Measurements from ENCODE around the gene LAPTM5. TPM values are rescaled to one million over a fixed set of nuclear protein-coding genes. Genes with fewer than 3 reads are reported as not detected.

The LAPTM5 gene
- total and polyA plus RNA-seq, 10 of the 15 experiments (the other 5 are each of a cell fraction or from before 2014, with no cell fraction given), result 24.1 to 1,034 (median 687) TPM

DNA sequence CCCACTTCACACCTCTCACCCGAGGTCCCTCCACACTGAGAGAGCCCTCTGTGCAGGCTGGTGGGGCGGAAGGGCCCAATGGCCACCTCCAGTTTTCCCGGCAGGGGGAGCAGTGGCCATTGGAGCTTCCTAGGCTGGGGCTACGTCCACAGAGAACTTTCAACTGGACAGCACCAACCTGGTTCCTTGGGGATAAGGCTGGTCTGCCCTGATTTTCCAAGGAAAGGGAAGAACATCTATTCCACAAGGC is 20.3 kb upstream of the LAPTM5 start:
- no peak overlapping the region for H2AFZ ChIP-seq (ENCODE audit: control insufficient read depth, low read depth, low read length)
- no peak overlapping the region for H3K4me3 ChIP-seq
- in situ Hi-C loops (cut with MboI) (loop anchor here (10.0 kb wide), 1 partner anchor 53 kb away; the partner anchor contains the start of gene MATN1), intact Hi-C loops (cut with micrococcal nuclease; ENCODE audit: unreplicated experiment) (loop anchor here (5.0 kb wide), 1 partner anchor 36 kb away; no protein-coding TSS in a partner anchor)
- no TSS peak for BruUV-seq (replicated peaks)
- SMC1A ChIA-PET (ENCODE audit: uncharacterized antibody, unreplicated experiment), result interaction anchor here (2.1 to 8.6 kb wide), 4 partner anchors 9 to 77 kb away, joined by 8 to 427 read pairs (median 128); partner anchors contain the start of genes LAPTM5 and MATN1
- no peak for DNase-seq (ENCODE audit: low read depth, low spot score)
- FAIRE-seq, result no peak
- no peaks in the 10 kb centered on the region for H3K27me3 ChIP-seq (replicated peaks in 1 of 2; ENCODE audit: control insufficient read depth in 2 of 2, insufficient read depth in 2 of 2, low read length in 1 of 2)
- RAD21 ChIA-PET (ENCODE audit: unreplicated experiment), result interaction anchor here (1.9 to 9.5 kb wide), 4 partner anchors 19 to 136 kb away, joined by 4 to 538 read pairs (median 134); partner anchors contain the start of genes LAPTM5 and MATN1
- no peak overlapping the region for H3K27ac ChIP-seq (ENCODE audit: control insufficient read depth, insufficient read depth)
- no peaks in the 10 kb centered on the region; the same call in none of the 2 replicates for H3K79me2 ChIP-seq (ENCODE audit: control insufficient read depth, insufficient read depth, low read length)
- POLR2A ChIA-PET, result interaction anchor here (0.9 to 4.6 kb wide), 6 partner anchors 8 to 58 kb away, joined by 3 to 79 read pairs (median 6); partner anchors contain the start of gene LAPTM5
- no peaks in the 10 kb centered on the region for H4K20me1 ChIP-seq (ENCODE audit: control insufficient read depth, insufficient read depth)
- H3K36me3 ChIP-seq (ENCODE audit: control insufficient read depth in 2 of 2, insufficient read depth in 2 of 2, low read length in 1 of 2), result no peaks in the 10 kb centered on the region
- H3K4me1 ChIP-seq (ENCODE audit: control insufficient read depth, insufficient read depth, low read length), result peaks cover 25% of the 10 kb centered on the region
- H3K9me3 ChIP-seq (replicated peaks; ENCODE audit: control insufficient read depth, insufficient read depth, low read length), result no peaks in the 10 kb centered on the region
- no peak overlapping the region for H3K4me2 ChIP-seq (ENCODE audit: control insufficient read depth, insufficient read depth)
- no peak overlapping the region for H3K9ac ChIP-seq (ENCODE audit: control insufficient read depth, insufficient read depth, low read length)
- ATAC-seq, result no peak
- 56% methylated on average over 4 of the region's 4 CpGs for WGBS (ENCODE audit: insufficient coverage, insufficient replicate concordance, low lambda C conversion rate, missing lambda C conversion rate)
- CTCF ChIA-PET, result interaction anchor here (1.3 to 11.7 kb wide), 11 partner anchors 9 to 133 kb away, joined by 3 to 516 read pairs (median 48); partner anchors contain the start of genes LAPTM5 and MATN1
- TF ChIP-seq SMAD1 (IDR thresholded peaks at IDR 0.05; ENCODE audit: low read depth, partially characterized antibody), result no peak
- TF ChIP-seq NFYA (IDR thresholded peaks at IDR 0.05; ENCODE audit: borderline replicate concordance, low read depth, low read length), result no peak
- no peak for TF ChIP-seq MTA3 (IDR thresholded peaks at IDR 0.05; ENCODE audit: borderline replicate concordance, low read length)
- TF ChIP-seq, protein P1, sequence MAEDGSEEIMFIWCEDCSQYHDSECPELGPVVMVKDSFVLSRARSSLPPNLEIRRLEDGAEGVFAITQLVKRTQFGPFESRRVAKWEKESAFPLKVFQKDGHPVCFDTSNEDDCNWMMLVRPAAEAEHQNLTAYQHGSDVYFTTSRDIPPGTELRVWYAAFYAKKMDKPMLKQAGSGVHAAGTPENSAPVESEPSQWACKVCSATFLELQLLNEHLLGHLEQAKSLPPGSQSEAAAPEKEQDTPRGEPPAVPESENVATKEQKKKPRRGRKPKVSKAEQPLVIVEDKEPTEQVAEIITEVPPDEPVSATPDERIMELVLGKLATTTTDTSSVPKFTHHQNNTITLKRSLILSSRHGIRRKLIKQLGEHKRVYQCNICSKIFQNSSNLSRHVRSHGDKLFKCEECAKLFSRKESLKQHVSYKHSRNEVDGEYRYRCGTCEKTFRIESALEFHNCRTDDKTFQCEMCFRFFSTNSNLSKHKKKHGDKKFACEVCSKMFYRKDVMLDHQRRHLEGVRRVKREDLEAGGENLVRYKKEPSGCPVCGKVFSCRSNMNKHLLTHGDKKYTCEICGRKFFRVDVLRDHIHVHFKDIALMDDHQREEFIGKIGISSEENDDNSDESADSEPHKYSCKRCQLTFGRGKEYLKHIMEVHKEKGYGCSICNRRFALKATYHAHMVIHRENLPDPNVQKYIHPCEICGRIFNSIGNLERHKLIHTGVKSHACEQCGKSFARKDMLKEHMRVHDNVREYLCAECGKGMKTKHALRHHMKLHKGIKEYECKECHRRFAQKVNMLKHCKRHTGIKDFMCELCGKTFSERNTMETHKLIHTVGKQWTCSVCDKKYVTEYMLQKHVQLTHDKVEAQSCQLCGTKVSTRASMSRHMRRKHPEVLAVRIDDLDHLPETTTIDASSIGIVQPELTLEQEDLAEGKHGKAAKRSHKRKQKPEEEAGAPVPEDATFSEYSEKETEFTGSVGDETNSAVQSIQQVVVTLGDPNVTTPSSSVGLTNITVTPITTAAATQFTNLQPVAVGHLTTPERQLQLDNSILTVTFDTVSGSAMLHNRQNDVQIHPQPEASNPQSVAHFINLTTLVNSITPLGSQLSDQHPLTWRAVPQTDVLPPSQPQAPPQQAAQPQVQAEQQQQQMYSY (CRISPR knock-in tag; IDR thresholded peaks at IDR 0.05), result no peak
- no peak for TF ChIP-seq YY1 (IDR thresholded peaks at IDR 0.05; ENCODE audit: low read depth, low read length)
- TF ChIP-seq, protein P2, sequence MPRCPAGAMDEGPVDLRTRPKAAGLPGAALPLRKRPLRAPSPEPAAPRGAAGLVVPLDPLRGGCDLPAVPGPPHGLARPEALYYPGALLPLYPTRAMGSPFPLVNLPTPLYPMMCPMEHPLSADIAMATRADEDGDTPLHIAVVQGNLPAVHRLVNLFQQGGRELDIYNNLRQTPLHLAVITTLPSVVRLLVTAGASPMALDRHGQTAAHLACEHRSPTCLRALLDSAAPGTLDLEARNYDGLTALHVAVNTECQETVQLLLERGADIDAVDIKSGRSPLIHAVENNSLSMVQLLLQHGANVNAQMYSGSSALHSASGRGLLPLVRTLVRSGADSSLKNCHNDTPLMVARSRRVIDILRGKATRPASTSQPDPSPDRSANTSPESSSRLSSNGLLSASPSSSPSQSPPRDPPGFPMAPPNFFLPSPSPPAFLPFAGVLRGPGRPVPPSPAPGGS (IDR thresholded peaks at IDR 0.05; ENCODE audit: borderline replicate concordance, insufficient read depth, low read depth, low read length, poor library complexity, severe bottlenecking), result no peak
- no peak for TF ChIP-seq ZZZ3 (IDR thresholded peaks at IDR 0.05; ENCODE audit: control insufficient read depth, insufficient read length, low read depth)
- no peak for TF ChIP-seq SP1 (IDR thresholded peaks at IDR 0.05; ENCODE audit: low read depth, low read length)
- no peak for TF ChIP-seq JUNB (IDR thresholded peaks at IDR 0.05)
- no peak for TF ChIP-seq IKZF2 (IDR thresholded peaks at IDR 0.05)
- no peak for TF ChIP-seq CREB1 (IDR thresholded peaks at IDR 0.05; ENCODE audit: low read depth)
- TF ChIP-seq, protein P3, sequence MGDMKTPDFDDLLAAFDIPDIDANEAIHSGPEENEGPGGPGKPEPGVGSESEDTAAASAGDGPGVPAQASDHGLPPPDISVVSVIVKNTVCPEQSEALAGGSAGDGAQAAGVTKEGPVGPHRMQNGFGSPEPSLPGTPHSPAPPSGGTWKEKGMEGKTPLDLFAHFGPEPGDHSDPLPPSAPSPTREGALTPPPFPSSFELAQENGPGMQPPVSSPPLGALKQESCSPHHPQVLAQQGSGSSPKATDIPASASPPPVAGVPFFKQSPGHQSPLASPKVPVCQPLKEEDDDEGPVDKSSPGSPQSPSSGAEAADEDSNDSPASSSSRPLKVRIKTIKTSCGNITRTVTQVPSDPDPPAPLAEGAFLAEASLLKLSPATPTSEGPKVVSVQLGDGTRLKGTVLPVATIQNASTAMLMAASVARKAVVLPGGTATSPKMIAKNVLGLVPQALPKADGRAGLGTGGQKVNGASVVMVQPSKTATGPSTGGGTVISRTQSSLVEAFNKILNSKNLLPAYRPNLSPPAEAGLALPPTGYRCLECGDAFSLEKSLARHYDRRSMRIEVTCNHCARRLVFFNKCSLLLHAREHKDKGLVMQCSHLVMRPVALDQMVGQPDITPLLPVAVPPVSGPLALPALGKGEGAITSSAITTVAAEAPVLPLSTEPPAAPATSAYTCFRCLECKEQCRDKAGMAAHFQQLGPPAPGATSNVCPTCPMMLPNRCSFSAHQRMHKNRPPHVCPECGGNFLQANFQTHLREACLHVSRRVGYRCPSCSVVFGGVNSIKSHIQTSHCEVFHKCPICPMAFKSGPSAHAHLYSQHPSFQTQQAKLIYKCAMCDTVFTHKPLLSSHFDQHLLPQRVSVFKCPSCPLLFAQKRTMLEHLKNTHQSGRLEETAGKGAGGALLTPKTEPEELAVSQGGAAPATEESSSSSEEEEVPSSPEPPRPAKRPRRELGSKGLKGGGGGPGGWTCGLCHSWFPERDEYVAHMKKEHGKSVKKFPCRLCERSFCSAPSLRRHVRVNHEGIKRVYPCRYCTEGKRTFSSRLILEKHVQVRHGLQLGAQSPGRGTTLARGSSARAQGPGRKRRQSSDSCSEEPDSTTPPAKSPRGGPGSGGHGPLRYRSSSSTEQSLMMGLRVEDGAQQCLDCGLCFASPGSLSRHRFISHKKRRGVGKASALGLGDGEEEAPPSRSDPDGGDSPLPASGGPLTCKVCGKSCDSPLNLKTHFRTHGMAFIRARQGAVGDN (IDR thresholded peaks at IDR 0.05), result no peak
- TF ChIP-seq TARDBP (IDR thresholded peaks at IDR 0.05; ENCODE audit: borderline replicate concordance), result no peak
- no peak for TF ChIP-seq STAT1 (conservative IDR thresholded peaks at IDR 0.05)

Measured in GM12878 (cell line).